GM15510 (cell line): ENCODE measurements around the gene SYPL1.

Experiments used
- POLR2A ChIP-seq: IDR thresholded peaks from 3 replicates; pipeline ENCODE4 v1.6.1; 2011; ENCODE audit warnings: borderline replicate concordance; ENCODE audit not compliant: insufficient read length; ENCODE audit errors: extremely low read depth

Gene SYPL1

GRCh38 chr7:106110885-106111654 lies 1.0 kb downstream of the SYPL1 start:
- TF ChIP-seq POLR2A, result no peak

GRCh38 chr7:106110238-106110560 lies 1.9 kb downstream of the SYPL1 start:
- TF ChIP-seq POLR2A, result no peak

- no peak for TF ChIP-seq POLR2A
Measured at GRCh38 chr7:106109521-106110237, 2.4 kb downstream of the SYPL1 start.

GRCh38 chr7:106108991-106109390 lies 3.1 kb downstream of the SYPL1 start:
- TF ChIP-seq POLR2A, result no peak

- TF ChIP-seq POLR2A, result no peak
Measured at GRCh38 chr7:106104721-106105260, 7.3 kb downstream of the SYPL1 start.

GRCh38 chr7:106102387-106102966 lies 9.6 kb downstream of the SYPL1 start:
- TF ChIP-seq POLR2A, result no peak

- no peak for TF ChIP-seq POLR2A
Measured at GRCh38 chr7:106101726-106102125, 10.4 kb downstream of the SYPL1 start.

GRCh38 chr7:106100863-106101629 lies 11.1 kb downstream of the SYPL1 start:
- TF ChIP-seq POLR2A, result no peak

GRCh38 chr7:106099539-106099938 lies 12.6 kb downstream of the SYPL1 start:
- TF ChIP-seq POLR2A, result no peak

- no peak for TF ChIP-seq POLR2A
Measured at GRCh38 chr7:106098889-106099288, 13.2 kb downstream of the SYPL1 start.

- TF ChIP-seq POLR2A, result no peak
Measured at GRCh38 chr7:106095634-106096033, 16.5 kb downstream of the SYPL1 start.

- TF ChIP-seq POLR2A, result no peak
Measured at GRCh38 chr7:106094780-106095179, 17.3 kb downstream of the SYPL1 start.

GRCh38 chr7:106092204-106092603 lies 19.9 kb downstream of the SYPL1 start:
- no peak for TF ChIP-seq POLR2A

- TF ChIP-seq POLR2A, result no peak
Measured at GRCh38 chr7:106089647-106090046, 22.5 kb downstream of the SYPL1 start.

GRCh38 chr7:106088014-106088413 lies 24.1 kb downstream of the SYPL1 start:
- no peak for TF ChIP-seq POLR2A
